LNCaP clone FGC (cell line): ENCODE data around the gene B4GALT7.

Source experiments
- DNase-seq: peaks from one replicate; pipeline ENCODE4 v3.0.0-alpha.2; 2011; ENCODE audit warnings: low read depth
- H3K4me3 ChIP-seq: 2 replicates; pipeline ENCODE4 v1.5.1; 2011; ENCODE audit warnings: mild to moderate bottlenecking, low read depth, low read length, control low read depth
- TF ChIP-seq, protein P1 (sequence below): IDR thresholded peaks from 2 replicates; pipeline ENCODE4 v1.5.1; 2012; ENCODE audit warnings: mild to moderate bottlenecking; ENCODE audit not compliant: control insufficient read depth, insufficient read depth; ENCODE audit errors: extremely low read depth

Gene B4GALT7

DNA sequence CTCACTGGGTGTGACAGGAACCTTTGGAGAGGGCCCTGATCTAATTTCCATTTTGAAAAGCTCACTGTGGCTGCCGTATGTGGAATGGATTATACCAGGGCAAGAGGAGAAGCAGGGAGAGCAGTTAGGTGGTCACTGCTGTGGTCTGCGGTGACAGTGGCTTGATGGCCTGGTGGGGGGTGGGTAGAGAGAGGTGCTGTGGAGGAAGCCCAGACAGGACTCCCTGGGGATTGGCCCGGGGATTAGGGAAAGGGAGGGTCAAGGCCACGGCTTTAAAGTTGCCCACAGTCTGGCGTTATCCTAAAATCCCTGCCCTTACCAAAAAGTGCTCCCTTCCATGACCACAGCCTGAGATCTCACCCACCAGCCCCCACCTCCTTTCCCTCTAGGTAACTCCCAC, 4.7 kb downstream of the B4GALT7 start:
- H3K4me3 ChIP-seq = no peak overlapping the region
- DNase-seq = no peak
- TF ChIP-seq, protein P1, sequence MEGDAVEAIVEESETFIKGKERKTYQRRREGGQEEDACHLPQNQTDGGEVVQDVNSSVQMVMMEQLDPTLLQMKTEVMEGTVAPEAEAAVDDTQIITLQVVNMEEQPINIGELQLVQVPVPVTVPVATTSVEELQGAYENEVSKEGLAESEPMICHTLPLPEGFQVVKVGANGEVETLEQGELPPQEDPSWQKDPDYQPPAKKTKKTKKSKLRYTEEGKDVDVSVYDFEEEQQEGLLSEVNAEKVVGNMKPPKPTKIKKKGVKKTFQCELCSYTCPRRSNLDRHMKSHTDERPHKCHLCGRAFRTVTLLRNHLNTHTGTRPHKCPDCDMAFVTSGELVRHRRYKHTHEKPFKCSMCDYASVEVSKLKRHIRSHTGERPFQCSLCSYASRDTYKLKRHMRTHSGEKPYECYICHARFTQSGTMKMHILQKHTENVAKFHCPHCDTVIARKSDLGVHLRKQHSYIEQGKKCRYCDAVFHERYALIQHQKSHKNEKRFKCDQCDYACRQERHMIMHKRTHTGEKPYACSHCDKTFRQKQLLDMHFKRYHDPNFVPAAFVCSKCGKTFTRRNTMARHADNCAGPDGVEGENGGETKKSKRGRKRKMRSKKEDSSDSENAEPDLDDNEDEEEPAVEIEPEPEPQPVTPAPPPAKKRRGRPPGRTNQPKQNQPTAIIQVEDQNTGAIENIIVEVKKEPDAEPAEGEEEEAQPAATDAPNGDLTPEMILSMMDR = no peak

DNA sequence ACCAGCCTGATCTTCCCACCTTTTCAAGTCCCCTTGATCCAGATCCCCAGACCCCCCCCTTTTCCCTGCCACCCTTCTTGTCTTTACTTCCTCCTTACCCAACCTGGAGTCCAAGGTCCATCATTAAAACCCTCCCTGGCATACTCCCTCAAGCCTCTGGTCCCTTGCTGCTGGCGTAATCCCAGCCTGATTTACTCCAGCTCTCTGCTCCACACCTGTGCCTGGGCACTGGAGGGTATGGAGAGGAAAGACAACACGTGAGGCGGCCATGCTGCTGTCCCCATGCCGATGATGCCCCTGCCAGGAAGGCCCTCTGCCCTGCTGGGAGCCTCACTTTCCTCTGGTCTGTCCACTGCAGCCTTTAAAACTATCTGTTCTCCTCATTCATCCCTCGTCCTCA, 5.1 kb downstream of the B4GALT7 start:
- TF ChIP-seq, protein P1 = no peak
- H3K4me3 ChIP-seq = no peak overlapping the region
- no peak for DNase-seq

DNA sequence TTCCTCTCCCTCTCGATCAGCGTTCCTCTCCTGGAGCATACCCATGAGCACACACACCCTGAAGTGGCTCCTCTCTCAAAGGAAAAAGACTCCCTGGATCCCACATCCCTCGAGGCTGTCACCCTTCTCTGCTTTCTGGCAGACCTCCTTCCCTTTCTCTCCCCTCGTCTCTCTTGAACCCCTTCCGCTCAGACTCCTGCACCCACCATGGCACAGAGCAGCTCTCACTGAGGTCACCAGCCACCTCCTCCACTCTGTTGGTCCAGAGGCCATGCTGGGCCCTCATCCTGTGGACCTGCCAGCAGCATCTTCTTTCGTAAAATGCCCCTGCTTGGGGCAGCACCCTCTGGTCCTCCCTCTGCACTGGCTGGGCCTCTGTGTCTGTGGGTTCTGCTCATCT, 5.7 kb downstream of the B4GALT7 start:
- no peak overlapping the region for H3K4me3 ChIP-seq
- TF ChIP-seq, protein P1 = no peak
- DNase-seq = no peak

DNA sequence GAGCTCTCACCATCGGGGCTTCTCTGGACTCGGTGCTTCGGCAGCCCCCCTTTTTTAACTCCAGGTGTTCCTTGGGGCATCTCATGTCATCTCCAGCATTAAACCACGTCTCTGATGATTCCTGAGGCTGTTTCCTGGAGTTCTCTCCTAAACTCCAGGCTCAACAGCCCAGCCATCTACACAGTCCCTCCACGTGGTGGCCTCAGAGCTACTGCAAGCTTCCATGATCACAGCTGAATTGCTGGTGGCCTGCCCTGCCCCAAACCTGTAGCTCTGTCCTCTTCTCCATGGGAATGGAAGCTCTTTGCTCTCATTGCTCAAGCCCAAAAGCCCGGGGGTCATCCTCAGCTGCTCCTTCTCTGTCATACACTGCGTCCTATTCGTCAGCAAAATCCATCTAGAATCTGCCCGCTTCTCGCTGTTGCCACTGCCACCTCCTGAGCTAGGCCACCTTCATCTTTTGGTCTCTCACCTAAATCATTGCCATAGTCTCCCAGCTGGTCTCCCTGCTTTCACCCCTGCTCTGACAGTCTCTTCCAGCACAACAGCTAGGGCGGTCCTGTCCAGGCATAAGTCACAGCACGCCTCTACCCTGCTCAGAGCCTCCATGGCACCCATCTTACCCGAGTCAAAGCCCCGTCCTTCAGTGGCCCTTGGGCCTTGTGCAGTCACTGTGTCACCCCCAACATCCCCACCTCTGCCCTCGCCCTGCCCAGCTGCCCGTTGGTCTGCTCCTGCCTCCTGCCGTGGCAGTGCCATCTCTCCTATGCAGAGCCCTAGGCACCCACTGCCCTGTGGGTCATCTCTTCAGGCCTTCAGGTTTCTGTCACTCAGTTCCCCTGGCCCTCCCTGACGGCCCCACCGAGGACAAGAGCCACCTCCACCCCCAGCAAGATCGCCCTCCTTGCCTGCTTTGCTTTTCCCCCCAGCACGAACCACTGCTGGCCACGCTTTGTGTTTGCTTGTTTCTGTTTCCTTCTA, 6.4 kb downstream of the B4GALT7 start:
- H3K4me3 ChIP-seq = no peak overlapping the region
- TF ChIP-seq, protein P1 = no peak
- DNase-seq = no peak

DNA sequence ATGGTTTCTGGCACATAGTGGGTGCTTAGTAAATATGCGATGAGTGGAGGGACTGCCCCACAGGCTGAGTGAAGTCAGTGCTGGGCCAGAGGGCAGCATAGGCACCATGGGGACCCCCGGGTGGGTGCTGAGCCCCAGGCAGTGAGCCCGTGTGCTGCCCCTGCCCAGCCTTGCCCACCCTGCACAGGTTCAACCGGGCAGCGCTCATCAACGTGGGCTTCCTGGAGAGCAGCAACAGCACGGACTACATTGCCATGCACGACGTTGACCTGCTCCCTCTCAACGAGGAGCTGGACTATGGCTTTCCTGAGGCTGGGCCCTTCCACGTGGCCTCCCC, 7.2 kb downstream of the B4GALT7 start:
- no peak overlapping the region for H3K4me3 ChIP-seq
- TF ChIP-seq, protein P1 = no peak
- no peak for DNase-seq

DNA sequence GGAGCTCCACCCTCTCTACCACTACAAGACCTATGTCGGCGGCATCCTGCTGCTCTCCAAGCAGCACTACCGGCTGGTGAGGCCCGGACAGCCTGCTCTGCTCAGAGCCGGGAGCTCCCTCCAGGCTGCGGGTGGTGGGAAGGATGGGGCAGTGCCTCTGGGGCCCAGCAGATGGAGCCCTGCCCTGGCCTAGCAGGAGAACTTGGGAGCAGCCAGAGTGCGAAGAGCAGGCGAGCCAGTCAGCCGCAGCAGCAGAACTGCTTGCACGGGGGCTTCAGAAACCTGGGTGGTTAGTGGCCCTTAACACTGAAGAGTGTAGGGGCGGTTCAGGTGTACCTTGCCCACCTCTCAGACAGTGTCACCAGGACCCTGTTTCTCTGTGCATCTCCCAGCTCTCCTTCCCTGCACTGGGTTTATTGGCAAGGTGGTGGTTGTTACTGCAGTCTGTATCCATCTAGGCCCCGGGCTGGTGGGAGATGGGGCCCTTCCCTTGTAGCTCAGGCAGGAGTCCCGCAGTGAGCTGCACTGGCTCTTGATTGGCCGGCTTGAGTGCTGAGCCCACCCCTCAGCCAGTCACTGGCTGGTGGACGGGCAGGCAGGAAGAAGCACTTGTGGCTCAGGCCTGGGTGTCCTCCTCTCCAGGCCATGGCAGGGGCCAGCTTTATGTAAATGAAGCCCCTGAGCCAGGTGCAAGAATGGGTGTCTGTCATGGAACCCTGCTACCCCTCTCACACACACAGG, 7.7 kb downstream of the B4GALT7 start:
- TF ChIP-seq, protein P1 = peak; percentile 99
- H3K4me3 ChIP-seq = no peak overlapping the region
- peak; percentile 52 for DNase-seq
